B cell (primary cell): ENCODE results near the gene DPP9.

Source experiments
- CTCF ChIP-seq: fragments of 200-600 bp; IDR thresholded peaks from one replicate; pipeline ENCODE4 v1.8.0; 2022; ENCODE audit warnings: antibody characterized with exemption, mild to moderate bottlenecking
- EZH2 ChIP-seq: IDR thresholded peaks from 2 replicates; pipeline ENCODE4 v1.6.1; 2012; ENCODE audit warnings: borderline replicate concordance, low read depth, mild to moderate bottlenecking, moderate library complexity, low read length; ENCODE audit not compliant: insufficient read depth, poor library complexity, severe bottlenecking

- no peak for TF ChIP-seq CTCF
- TF ChIP-seq EZH2: no peak
Measured at GRCh38 chr19:4692251-4693077, 31.2 kb downstream of the DPP9 start.
